HepG2 (cell line): ENCODE results near the gene F2RL3.

Experiments used
- BRCA1 ChIP-seq: sonication (generic); formaldehyde crosslinking; IDR thresholded peaks from 2 replicates; pipeline ENCODE4 v1.4.0; 2020; ENCODE audit warnings: missing genetic modification reagents
- JUN ChIP-seq: sonication (generic); formaldehyde crosslinking; IDR thresholded peaks from 2 replicates; pipeline ENCODE4 v1.4.0; 2020; ENCODE audit warnings: mild to moderate bottlenecking, missing genetic modification reagents
- KDM1A ChIP-seq: IDR thresholded peaks from 2 replicates; pipeline ENCODE4 v1.6.1; 2016; ENCODE audit warnings: missing compliant biosample characterization
- KMT2A ChIP-seq: sonication (generic); formaldehyde crosslinking; IDR thresholded peaks from 2 replicates; pipeline ENCODE4 v1.4.0; 2020; ENCODE audit warnings: missing genetic modification reagents
- MAFK ChIP-seq, 2 experiments: IDR thresholded peaks in 1 of 2; conservative IDR thresholded peaks in 1 of 2; 2 replicates each; pipeline ENCODE4 v1.6.1; 2011; ENCODE audit warnings: improper control_type of control experiment in 2 of 2, low read length in 2 of 2
- MYC ChIP-seq: sonication (generic); formaldehyde crosslinking; IDR thresholded peaks from 2 replicates; pipeline ENCODE4 v1.9.0; 2021; ENCODE audit warnings: missing genetic modification reagents, borderline replicate concordance
- NCOA5 ChIP-seq: sonication (generic); formaldehyde crosslinking; IDR thresholded peaks from 2 replicates; pipeline ENCODE4 v1.4.0; 2020; ENCODE audit warnings: missing genetic modification reagents
- NR2F2 ChIP-seq: IDR thresholded peaks from 2 replicates; pipeline ENCODE4 v1.6.1; 2012; ENCODE audit warnings: low read depth, inconsistent platforms, borderline replicate concordance
- POLR2AphosphoS5 ChIP-seq: IDR thresholded peaks from 2 replicates; pipeline ENCODE4 v1.6.1; 2012; ENCODE audit warnings: low read depth, low read length
- RAD51 ChIP-seq: fragments of 450-650 bp; IDR thresholded peaks from 2 replicates; pipeline ENCODE4 v1.6.1; 2016; ENCODE audit warnings: borderline replicate concordance
- TEAD2 ChIP-seq: sonication (generic); formaldehyde crosslinking; IDR thresholded peaks from 2 replicates; pipeline ENCODE4 v1.9.0; 2021; ENCODE audit warnings: missing genetic modification reagents
- TF ChIP-seq, protein P1 (sequence below): sonication (generic); formaldehyde crosslinking; IDR thresholded peaks from 2 replicates; pipeline ENCODE4 v1.5.0; 2020; ENCODE audit warnings: mild to moderate bottlenecking, missing genetic modification reagents, moderate library complexity
- TF ChIP-seq, protein P2 (sequence below): sonication (generic); formaldehyde crosslinking; IDR thresholded peaks from 2 replicates; pipeline ENCODE4 v1.4.0; 2020; ENCODE audit warnings: mild to moderate bottlenecking, missing genetic modification reagents

- no peak for TF ChIP-seq BRCA1
- no peak for TF ChIP-seq POLR2AphosphoS5
- TF ChIP-seq, protein P1, sequence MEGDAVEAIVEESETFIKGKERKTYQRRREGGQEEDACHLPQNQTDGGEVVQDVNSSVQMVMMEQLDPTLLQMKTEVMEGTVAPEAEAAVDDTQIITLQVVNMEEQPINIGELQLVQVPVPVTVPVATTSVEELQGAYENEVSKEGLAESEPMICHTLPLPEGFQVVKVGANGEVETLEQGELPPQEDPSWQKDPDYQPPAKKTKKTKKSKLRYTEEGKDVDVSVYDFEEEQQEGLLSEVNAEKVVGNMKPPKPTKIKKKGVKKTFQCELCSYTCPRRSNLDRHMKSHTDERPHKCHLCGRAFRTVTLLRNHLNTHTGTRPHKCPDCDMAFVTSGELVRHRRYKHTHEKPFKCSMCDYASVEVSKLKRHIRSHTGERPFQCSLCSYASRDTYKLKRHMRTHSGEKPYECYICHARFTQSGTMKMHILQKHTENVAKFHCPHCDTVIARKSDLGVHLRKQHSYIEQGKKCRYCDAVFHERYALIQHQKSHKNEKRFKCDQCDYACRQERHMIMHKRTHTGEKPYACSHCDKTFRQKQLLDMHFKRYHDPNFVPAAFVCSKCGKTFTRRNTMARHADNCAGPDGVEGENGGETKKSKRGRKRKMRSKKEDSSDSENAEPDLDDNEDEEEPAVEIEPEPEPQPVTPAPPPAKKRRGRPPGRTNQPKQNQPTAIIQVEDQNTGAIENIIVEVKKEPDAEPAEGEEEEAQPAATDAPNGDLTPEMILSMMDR (CRISPR knock-in tag) = no peak
- no peak for TF ChIP-seq JUN (CRISPR knock-in tag)
- no peak for TF ChIP-seq KDM1A (CRISPR knock-in tag)
- TF ChIP-seq MAFK (conservative IDR thresholded peaks at IDR 0.05 in 1 of 2, IDR thresholded peaks at IDR 0.05 in 1 of 2; ENCODE audit: low read length in 2 of 2) = no peak
- TF ChIP-seq NCOA5 = no peak
- TF ChIP-seq NR2F2 = no peak
- TF ChIP-seq, protein P2, sequence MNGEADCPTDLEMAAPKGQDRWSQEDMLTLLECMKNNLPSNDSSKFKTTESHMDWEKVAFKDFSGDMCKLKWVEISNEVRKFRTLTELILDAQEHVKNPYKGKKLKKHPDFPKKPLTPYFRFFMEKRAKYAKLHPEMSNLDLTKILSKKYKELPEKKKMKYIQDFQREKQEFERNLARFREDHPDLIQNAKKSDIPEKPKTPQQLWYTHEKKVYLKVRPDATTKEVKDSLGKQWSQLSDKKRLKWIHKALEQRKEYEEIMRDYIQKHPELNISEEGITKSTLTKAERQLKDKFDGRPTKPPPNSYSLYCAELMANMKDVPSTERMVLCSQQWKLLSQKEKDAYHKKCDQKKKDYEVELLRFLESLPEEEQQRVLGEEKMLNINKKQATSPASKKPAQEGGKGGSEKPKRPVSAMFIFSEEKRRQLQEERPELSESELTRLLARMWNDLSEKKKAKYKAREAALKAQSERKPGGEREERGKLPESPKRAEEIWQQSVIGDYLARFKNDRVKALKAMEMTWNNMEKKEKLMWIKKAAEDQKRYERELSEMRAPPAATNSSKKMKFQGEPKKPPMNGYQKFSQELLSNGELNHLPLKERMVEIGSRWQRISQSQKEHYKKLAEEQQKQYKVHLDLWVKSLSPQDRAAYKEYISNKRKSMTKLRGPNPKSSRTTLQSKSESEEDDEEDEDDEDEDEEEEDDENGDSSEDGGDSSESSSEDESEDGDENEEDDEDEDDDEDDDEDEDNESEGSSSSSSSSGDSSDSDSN = no peak
- TF ChIP-seq MYC (CRISPR knock-in tag) = no peak
- TF ChIP-seq KMT2A = no peak
- no peak for TF ChIP-seq RAD51
- TF ChIP-seq TEAD2 (CRISPR knock-in tag) = no peak
Observed at GRCh38 chr19:16847430-16847829, 41.4 kb upstream of the F2RL3 start.
